ENCODE results near the gene UACA. TPM values are rescaled to one million over a fixed set of nuclear protein-coding genes. Genes with fewer than 3 reads are reported as not detected.
A peak's percentile ranks its signal among the peaks of the same experiment; 100 is the strongest.

Gene UACA
- total and polyA plus RNA-seq, 2 donors (not counting 3 experiments of a cell fraction or from before 2014, with no cell fraction given): 167 to 292 TPM

GRCh38 chr15:70783610-70784022 lies 20.3 kb upstream of the UACA start:
- H3K4me3 ChIP-seq (replicated peaks in 1 of 3; ENCODE audit: insufficient read depth in 1 of 3, low read depth in 1 of 3, low read length in 3 of 3): no peak overlapping the region
- no peaks in the 10 kb centered on the region for H3K9me3 ChIP-seq (replicated peaks; ENCODE audit: control insufficient read depth, insufficient read depth, low read length)
- no peak overlapping the region for H2AFZ ChIP-seq (ENCODE audit: low read depth, low read length)
- H4K20me1 ChIP-seq (replicated peaks; ENCODE audit: control insufficient read depth, extremely low read depth, insufficient read depth, low read length): no peaks in the 10 kb centered on the region
- H3K4me2 ChIP-seq (ENCODE audit: insufficient read depth, low read length): no peak overlapping the region
- intact Hi-C loops (cut with micrococcal nuclease): no loop called here
- POLR2A ChIA-PET: interaction anchor here (0.7 kb wide), 1 partner anchor 84 kb away, joined by 4 read pairs; no protein-coding TSS in a partner anchor
- TF ChIP-seq CTCF (IDR thresholded peaks at IDR 0.05; ENCODE audit: extremely low read depth in 1 of 2, insufficient read depth in 1 of 2, low read depth in 1 of 2, low read length in 2 of 2): no peak
- TF ChIP-seq GATA2 (IDR thresholded peaks at IDR 0.05; ENCODE audit: insufficient read depth, insufficient read length, low read depth, low read length): no peak
- TF ChIP-seq POLR2AphosphoS5 (IDR thresholded peaks at IDR 0.05; ENCODE audit: insufficient read depth, low read depth, low read length): no peak
- TF ChIP-seq, protein P1, sequence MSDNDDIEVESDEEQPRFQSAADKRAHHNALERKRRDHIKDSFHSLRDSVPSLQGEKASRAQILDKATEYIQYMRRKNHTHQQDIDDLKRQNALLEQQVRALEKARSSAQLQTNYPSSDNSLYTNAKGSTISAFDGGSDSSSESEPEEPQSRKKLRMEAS (IDR thresholded peaks at IDR 0.05; ENCODE audit: insufficient read depth, insufficient read length): no peak
- TF ChIP-seq MYC (IDR thresholded peaks at IDR 0.05; ENCODE audit: low read depth, low read length): no peak
- TF ChIP-seq JUN (IDR thresholded peaks at IDR 0.05; ENCODE audit: borderline replicate concordance, insufficient read depth, insufficient read length, low read depth): no peak
- TF ChIP-seq FOS (IDR thresholded peaks at IDR 0.05; ENCODE audit: borderline replicate concordance, insufficient read depth, low read length): no peak
- no peaks in the 10 kb centered on the region for H3K27me3 ChIP-seq (ENCODE audit: control insufficient read depth in 2 of 2, insufficient read depth in 2 of 2, low read length in 2 of 2)
- DNase-seq (ENCODE audit: low read depth, low spot score) (no peak), FAIRE-seq (peak; percentile 68)
- CTCF ChIA-PET: interaction anchor here (0.8 to 1.3 kb wide), 2 partner anchors 25 to 61 kb away, joined by 3 to 4 read pairs; no protein-coding TSS in a partner anchor
- no peaks in the 10 kb centered on the region for H3K79me2 ChIP-seq (ENCODE audit: control insufficient read depth, insufficient read depth, low read length)
- BruUV-seq (replicated peaks): no TSS peak
- H3K9ac ChIP-seq (replicated peaks; ENCODE audit: extremely low read depth, insufficient read depth, low read length): no peak overlapping the region
- no peak overlapping the region for H3K27ac ChIP-seq (ENCODE audit: insufficient read depth, low read depth, low read length)
- dilution Hi-C loops (cut with MboI; ENCODE audit: extremely low pct_ligation_motif_present, low sequenced_read_pairs): no loop called here
- no peaks in the 10 kb centered on the region for H3K9me1 ChIP-seq (replicated peaks; ENCODE audit: control insufficient read depth, extremely low read depth, insufficient read depth, low read length)
- H3K36me3 ChIP-seq (ENCODE audit: control insufficient read depth in 2 of 2, extremely low read depth in 1 of 2, insufficient read depth in 2 of 2, low read length in 2 of 2): no peaks in the 10 kb centered on the region
- H3K4me1 ChIP-seq (ENCODE audit: control insufficient read depth, extremely low read depth, insufficient read depth, low read length): peaks cover 5% of the 10 kb centered on the region
